H1 (cell line): ENCODE results near the gene STRN.

Experiments
- CTCF ChIP-seq, 3 experiments: IDR thresholded peaks; 1 replicate in 2 of 3; 2 replicates in 1 of 3; pipeline versions ENCODE4 v1.5.1 to v1.6.1; 2011; ENCODE audit warnings: low read length in 3 of 3, mild to moderate bottlenecking in 3 of 3, inconsistent platforms in 2 of 3, low read depth in 1 of 3, moderate library complexity in 1 of 3; ENCODE audit not compliant: insufficient read depth in 1 of 3; ENCODE audit errors: control extremely low read depth in 1 of 3
- EP300 ChIP-seq, 2 experiments: IDR thresholded peaks; 1 replicate in 1 of 2; 2 replicates in 1 of 2; pipeline ENCODE4 v1.6.1; 2011 to 2012; ENCODE audit warnings: low read depth in 2 of 2, low read length in 2 of 2, mild to moderate bottlenecking in 2 of 2, borderline replicate concordance in 1 of 2, inconsistent platforms in 1 of 2, moderate library complexity in 1 of 2
- JUN ChIP-seq: IDR thresholded peaks from 2 replicates; pipeline ENCODE4 v1.6.1; 2011; ENCODE audit warnings: low read depth, mild to moderate bottlenecking, improper control_type of control experiment, low read length
- KDM5A ChIP-seq: fragments of 200-600 bp; IDR thresholded peaks from 2 replicates; pipeline ENCODE4 v1.7.1; 2012; ENCODE audit warnings: mild to moderate bottlenecking, low read length, inconsistent platforms, mixed read lengths
- MAX ChIP-seq: IDR thresholded peaks from 2 replicates; pipeline ENCODE4 v1.6.1; 2012; ENCODE audit warnings: inconsistent platforms
- PHF8 ChIP-seq: fragments of 200-600 bp; sonication (generic); conservative IDR thresholded peaks from 2 replicates; pipeline ENCODE4 v1.7.1; 2012; ENCODE audit warnings: low read depth, mild to moderate bottlenecking, inconsistent platforms, low read length, moderate library complexity
- POLR2AphosphoS5 ChIP-seq: IDR thresholded peaks from 2 replicates; pipeline ENCODE4 v1.6.1; 2011; ENCODE audit warnings: low read depth, low read length
- RXRA ChIP-seq: IDR thresholded peaks from 2 replicates; pipeline ENCODE4 v1.6.1; 2011; ENCODE audit warnings: low read depth, mild to moderate bottlenecking, low read length, moderate library complexity; ENCODE audit not compliant: insufficient read depth
- SP1 ChIP-seq: IDR thresholded peaks from 2 replicates; pipeline ENCODE4 v1.6.1; 2011; ENCODE audit warnings: low read depth, low read length
- SP2 ChIP-seq: IDR thresholded peaks from 2 replicates; pipeline ENCODE4 v1.6.1; 2012; ENCODE audit warnings: mild to moderate bottlenecking, low read length, inconsistent platforms
- ZNF274 ChIP-seq: IDR thresholded peaks from 2 replicates; pipeline ENCODE4 v1.7.0; 2012; ENCODE audit warnings: low read length, borderline replicate concordance; ENCODE audit errors: extremely low read depth
- TF ChIP-seq, protein P1 (sequence below): IDR thresholded peaks from 2 replicates; pipeline ENCODE4 v1.6.1; 2011; ENCODE audit warnings: low read length, improper control_type of control experiment
- TF ChIP-seq, protein P2 (sequence below): IDR thresholded peaks from 2 replicates; pipeline ENCODE4 v1.6.1; 2011; ENCODE audit warnings: low read depth, mild to moderate bottlenecking, low read length; ENCODE audit not compliant: insufficient read depth

- TF ChIP-seq SP1 (no peak), RXRA (no peak), EP300 (IDR thresholded peaks at IDR 0.05; ENCODE audit: borderline replicate concordance in 1 of 2, low read depth in 2 of 2, low read length in 2 of 2) (no peak), SP2 (no peak), POLR2AphosphoS5 (no peak), CTCF (IDR thresholded peaks at IDR 0.05; ENCODE audit: control extremely low read depth in 1 of 3, insufficient read depth in 1 of 3, low read depth in 1 of 3, low read length in 3 of 3) (no peak; a peak in 1 of 4 replicates), PHF8 (no peak), KDM5A (no peak), MAX (no peak), JUN (no peak), ZNF274 (no peak)
- TF ChIP-seq, protein P1, sequence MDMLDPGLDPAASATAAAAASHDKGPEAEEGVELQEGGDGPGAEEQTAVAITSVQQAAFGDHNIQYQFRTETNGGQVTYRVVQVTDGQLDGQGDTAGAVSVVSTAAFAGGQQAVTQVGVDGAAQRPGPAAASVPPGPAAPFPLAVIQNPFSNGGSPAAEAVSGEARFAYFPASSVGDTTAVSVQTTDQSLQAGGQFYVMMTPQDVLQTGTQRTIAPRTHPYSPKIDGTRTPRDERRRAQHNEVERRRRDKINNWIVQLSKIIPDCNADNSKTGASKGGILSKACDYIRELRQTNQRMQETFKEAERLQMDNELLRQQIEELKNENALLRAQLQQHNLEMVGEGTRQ: no peak
- TF ChIP-seq, protein P2, sequence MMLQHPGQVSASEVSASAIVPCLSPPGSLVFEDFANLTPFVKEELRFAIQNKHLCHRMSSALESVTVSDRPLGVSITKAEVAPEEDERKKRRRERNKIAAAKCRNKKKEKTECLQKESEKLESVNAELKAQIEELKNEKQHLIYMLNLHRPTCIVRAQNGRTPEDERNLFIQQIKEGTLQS: no peak
Measured at GRCh38 chr2:36918307-36918706, 48.0 kb downstream of the STRN start.
